Spleen (tissue), 7 donors: ENCODE results near the gene NCOA3.

Experiments used
- CTCF ChIP-seq, 11 experiments: fragments of 200-600 bp in 7 of 11; fragments of 450-650 bp in 4 of 11; sonication (generic) in 4 of 11; IDR thresholded peaks in 8 of 11; conservative IDR thresholded peaks in 3 of 11; 1 replicate in 7 of 11; 2 replicates in 4 of 11; pipeline versions ENCODE4 v1.4.0 to v1.8.0; 2016 to 2021; ENCODE audit warnings: antibody characterized with exemption in 11 of 11, inconsistent platforms in 4 of 11, mild to moderate bottlenecking in 1 of 11
- POLR2A ChIP-seq, 3 donors: fragments of 450-650 bp; IDR thresholded peaks; one replicate each; pipeline ENCODE4 v1.5.1; 2017; ENCODE audit warnings: antibody characterized with exemption in 3 of 3, mild to moderate bottlenecking in 1 of 3
- POLR2AphosphoS5 ChIP-seq, 3 donors: sonication (generic); formaldehyde crosslinking; IDR thresholded peaks; one replicate each; pipeline ENCODE4 v1.5.1; 2017; ENCODE audit warnings: antibody characterized with exemption in 3 of 3
- donor health status: DM: no; HTN: no; CAD: no; lungs with moderate emphysema.
- donor health status: DM: no; HTN: no; CAD: no.
- donor health status: DM: no; HTN: no; CAD: no.

GRCh38 chr20:47703748-47704147 lies 202.1 kb downstream of the NCOA3 start:
- TF ChIP-seq CTCF (IDR thresholded peaks at IDR 0.05 in 8 of 11, conservative IDR thresholded peaks at IDR 0.05 in 3 of 11) (no peak), POLR2AphosphoS5 (IDR thresholded peaks at IDR 0.05) (no peak), POLR2A (IDR thresholded peaks at IDR 0.05) (no peak)
